SKM-1 treated with dmso at 0.1 percent for 144 hours (cell line): ENCODE results near the gene ZNF326.
"Not testable (repeated sequence)": the region's sequence is repeated elsewhere in the genome, so short reads cannot be mapped to it uniquely, and the experiment has no call there.

Experiments
- DNase-seq: peaks from one replicate; lab custom pipeline; 2025; ENCODE audit not compliant: unreplicated experiment; lab: John Stamatoyannopoulos, UW

ZNF326 gene

GRCh38 chr1:89966656-89967055 is 28.3 kb upstream of the ZNF326 start:
- DNase-seq: no peak

DNA sequence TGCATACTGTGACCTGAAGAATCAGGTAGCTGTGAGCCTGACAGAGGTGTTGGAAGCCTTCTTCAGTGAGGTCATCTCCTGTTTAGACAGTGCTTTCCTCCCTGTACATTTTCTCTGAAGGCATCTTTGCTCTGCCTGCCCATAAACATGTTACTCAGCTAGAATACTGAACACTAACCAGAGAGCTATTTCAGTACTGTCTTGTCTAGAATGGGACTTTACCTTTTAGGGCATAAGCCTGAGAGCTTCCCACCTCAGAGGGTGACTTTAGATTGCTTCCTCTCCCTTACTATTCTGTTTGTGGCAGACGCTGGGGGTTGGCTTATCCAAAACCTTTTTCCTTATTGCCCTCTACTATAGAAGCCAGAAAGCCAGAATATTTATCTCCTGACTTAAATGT is 23.3 kb upstream of the ZNF326 start:
- no peak for DNase-seq

GRCh38 chr1:89972024-89972423 is 22.9 kb upstream of the ZNF326 start:
- DNase-seq: no peak

GRCh38 chr1:89973471-89974127 is 21.3 kb upstream of the ZNF326 start:
- no peak for DNase-seq

DNA sequence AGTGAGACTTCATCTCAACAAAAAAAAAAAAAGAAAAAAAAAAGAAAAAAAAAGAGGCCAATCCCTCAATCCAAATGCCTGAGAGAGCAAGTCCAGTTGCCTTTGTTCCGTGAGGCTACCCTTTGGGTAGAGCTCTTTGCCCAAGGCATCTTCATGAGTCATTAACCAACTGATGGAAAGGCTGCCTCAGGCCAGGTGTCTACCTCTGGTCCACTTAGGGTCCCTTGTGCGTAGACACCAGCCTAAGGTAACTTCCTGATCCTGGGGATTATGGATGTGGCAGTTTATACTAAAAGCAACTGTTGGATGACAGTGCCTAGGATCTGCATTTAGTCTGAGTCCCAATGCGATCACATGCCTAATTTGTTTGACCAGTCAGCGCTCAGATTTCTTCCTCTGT is 20.7 kb upstream of the ZNF326 start:
- DNase-seq: no peak

DNA sequence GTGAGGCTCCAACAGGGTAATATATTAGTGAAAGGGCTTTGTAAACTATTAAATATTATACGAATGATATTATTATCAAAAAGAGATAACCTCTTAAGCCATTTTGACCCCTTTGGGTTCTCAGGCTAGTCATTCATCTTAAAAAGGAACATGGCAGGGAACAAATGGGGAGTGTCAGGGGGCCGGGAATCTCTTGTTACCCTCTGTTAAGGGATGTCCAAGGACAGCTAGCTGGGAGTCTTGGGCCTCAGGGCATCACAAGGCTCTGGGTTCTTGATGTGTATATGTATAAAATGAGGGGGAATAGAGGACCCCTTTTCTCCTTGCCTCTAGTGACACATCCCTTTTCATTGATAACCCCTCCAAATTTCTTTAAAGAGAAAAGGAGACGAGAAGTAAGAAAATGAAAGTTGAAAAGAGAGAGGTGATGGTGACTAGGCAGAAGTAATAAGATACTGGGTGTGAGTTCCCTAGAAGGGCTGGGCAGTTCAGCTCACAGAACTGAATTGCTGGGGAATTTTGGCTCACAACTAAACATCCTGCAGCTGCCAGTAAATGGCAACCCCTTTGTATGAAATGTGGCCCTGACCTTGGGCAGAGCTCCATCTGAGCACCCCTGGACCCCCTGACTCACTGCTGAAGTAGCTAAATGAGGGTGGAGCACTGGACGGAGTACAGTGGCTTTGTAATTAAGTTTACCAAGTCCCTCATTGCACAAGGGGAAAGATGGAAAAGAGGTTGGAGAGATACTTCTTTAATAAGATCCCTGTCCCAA is 20.0 kb upstream of the ZNF326 start:
- DNase-seq: no peak

- peak; percentile 60 for DNase-seq
Observed at GRCh38 chr1:89975540-89976125, 19.3 kb upstream of the ZNF326 start.

DNA sequence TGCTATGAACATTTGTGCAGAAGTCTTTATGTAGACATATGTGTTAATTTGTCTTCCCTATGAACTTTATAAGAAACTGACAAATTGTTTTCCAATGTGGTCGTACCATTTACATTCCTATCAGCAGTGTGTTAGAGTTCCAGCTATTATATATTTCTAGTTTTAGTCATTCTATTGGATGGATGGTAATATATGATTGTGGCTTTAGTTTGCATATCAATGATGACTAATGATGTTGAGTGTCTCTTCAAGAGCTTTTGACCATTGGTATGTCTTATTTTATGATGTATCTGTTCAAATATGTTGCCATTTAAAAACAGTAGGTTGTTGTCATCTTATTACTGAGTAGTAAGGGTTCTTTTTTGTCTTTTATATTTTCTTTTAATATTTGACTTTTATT is 16.2 kb upstream of the ZNF326 start:
- no peak for DNase-seq

DNA sequence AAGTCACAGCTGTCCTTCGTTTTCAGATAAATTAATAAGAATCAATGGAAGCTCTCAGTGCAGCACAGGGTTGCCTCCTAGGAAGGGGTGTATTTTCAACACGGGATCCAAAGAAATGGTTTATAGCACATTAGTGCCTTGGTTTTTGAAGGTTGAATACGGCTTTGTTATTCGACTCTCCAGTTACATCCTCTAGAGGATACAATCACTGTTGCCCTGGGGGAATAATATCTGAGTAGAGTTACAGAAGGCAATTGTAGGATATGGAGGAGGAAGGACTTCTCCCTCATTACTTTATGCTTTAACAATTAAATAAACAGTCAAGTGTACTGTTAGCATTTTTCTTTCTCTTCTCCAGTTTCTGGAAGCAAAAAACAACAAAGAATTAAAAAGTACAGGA is 14.3 kb upstream of the ZNF326 start:
- no peak for DNase-seq

DNA sequence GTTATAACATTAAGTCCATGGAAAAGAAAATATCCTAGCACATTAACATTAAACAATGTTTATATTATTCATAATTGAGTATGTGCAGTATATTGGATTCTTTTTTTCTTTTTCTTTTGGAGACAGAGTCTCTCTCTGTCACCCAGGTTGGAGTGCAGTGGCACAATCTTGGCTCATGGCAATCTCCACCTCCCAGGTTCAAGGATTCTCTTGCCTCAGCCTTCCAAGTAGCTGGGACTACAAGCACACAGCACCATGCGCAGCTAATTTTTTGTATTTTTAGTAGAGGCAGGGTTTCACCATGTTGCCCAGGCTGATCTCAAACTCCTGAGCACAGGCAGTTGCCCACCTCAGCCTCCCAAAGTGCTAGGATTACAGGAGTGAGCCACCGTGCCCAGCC is 12.1 kb upstream of the ZNF326 start:
- DNase-seq: not testable (repeated sequence)

DNA sequence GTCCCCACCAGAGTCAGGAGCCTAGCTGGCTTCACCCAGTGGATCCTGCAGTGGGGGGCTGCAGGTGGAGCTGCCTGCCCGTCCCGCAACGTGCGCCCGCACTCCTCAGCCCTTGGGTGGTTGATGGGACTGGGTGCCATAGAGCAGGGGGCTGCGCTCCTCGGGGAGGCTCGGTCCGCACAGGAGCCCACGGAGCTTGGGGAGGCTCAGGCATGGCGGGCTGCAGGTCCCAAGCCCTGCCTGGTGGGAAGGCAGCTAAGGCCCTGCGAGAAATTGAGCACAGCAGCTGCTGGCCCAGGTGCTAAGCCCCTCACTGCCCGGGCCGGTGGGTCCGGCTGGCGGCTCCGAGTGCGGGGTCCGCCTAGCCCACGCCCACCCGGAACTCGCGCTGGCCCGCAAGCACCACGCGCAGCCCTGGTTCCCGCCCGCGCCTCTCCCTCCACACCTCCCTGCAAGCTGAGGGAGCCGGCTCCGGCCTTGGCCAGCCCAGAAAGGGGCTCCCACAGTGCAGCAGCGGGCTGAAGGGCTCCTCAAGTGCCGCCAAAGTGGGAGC is 10.3 kb upstream of the ZNF326 start:
- DNase-seq: not testable (repeated sequence)

GRCh38 chr1:89986020-89986419 is 8.9 kb upstream of the ZNF326 start:
- DNase-seq: no peak

- DNase-seq: peak; percentile 81
Observed at GRCh38 chr1:89987159-89987819, 7.6 kb upstream of the ZNF326 start.

GRCh38 chr1:89989099-89989498 is 5.8 kb upstream of the ZNF326 start:
- DNase-seq: no peak

GRCh38 chr1:89989799-89990198 is 5.1 kb upstream of the ZNF326 start:
- DNase-seq: no peak

DNA sequence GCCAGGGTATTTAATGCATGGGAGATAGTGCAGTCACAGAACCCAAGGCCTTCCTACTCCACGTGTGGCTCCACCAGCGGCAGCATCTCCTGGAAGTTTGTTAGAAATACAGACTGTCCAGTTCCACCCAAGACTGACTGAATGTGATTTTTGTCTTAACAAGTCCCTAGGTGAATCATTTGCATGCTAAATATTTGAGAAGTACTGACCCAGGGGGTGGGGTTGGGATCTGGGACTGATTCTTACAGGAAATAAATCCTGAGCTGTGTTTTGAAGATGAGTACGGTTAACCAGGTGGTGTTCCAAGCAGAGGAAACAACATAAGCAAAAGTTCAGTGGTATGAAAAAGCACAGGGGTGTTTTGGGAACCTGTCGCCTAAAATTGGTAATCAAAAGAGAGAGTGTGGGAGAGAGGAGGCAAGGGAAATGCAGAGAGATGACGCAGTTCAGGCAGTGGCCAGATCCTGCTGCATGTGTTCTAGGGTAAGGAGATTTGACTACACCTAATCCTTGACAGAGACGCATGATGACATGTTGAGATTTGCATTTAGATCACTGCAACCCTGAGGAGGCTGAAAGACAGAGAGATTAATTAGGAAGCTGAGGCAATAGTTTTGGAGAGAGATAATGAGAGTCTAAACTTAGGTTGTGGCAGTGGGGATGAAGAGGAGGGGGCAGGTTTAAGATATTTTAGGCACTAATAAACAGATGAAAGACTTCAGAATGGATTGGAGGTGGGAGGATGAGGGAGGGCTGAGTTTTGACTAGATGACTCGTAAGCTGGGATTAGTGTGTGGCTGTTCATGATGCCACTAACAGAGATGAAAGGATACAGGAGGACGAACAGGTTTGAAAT is 3.7 kb upstream of the ZNF326 start:
- DNase-seq: no peak

GRCh38 chr1:89993541-89993940 is 1.4 kb upstream of the ZNF326 start:
- DNase-seq: no peak

- DNase-seq: no peak
Observed at GRCh38 chr1:89994231-89994804, 592 bp upstream of the ZNF326 start.

DNA sequence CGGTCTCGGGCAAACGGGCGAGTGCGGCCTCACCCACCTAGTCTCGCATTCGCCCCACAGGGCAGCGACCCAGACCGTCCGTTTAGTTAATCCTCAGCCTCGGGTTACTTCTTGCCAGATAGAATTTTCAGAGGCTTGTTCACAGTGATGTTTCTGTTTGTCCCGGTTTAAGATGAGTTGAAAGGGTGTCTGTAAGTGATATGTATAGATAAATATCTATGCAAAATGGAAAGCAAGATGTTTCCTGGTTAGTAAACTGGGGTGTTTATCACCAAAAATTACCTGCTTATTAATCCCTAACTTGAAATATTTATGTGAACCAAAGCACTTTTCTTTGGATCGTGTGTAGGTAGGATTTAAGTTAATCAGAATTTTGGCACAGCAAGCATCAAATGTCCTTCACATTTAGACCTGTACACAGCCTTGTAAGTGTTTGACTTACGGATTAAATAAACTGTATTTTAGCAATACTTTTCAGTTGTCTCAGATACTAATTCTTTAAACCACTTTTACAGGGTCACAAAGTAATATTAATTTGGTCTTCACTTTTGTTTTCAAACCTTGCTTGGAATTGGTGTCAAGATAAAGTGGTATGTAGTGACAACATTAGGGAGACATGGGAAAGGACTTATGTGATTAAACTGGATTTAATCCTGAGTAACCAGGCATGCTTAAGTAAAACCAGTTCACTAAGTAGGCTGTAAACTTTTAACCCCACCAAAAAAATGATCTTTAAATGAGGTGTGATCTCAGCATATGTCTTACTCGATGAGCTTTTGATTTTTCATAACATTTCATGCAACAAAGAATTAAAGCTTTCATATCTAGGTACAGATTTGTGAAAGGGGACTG is 914 bp downstream of the ZNF326 start:
- DNase-seq: peak; percentile 9
